HEK293T (cell line): ENCODE results near the gene IGSF8.

Experiments used
- BHLHE40 ChIP-seq: fragments of 450-650 bp; IDR thresholded peaks from 2 replicates; pipeline ENCODE4 v1.6.1; 2016; ENCODE audit warnings: mild to moderate bottlenecking, moderate library complexity, borderline replicate concordance
- ELF4 ChIP-seq: fragments of 450-650 bp; IDR thresholded peaks from 2 replicates; pipeline ENCODE4 v1.6.1; 2017; ENCODE audit warnings: antibody characterized with exemption
- FOXA1 ChIP-seq: fragments of 450-650 bp; IDR thresholded peaks from 2 replicates; pipeline ENCODE4 v1.6.1; 2016; ENCODE audit warnings: mild to moderate bottlenecking
- FOXM1 ChIP-seq: fragments of 450-650 bp; IDR thresholded peaks from 2 replicates; pipeline ENCODE4 v1.6.1; 2017; ENCODE audit warnings: mild to moderate bottlenecking, borderline replicate concordance
- HDGF ChIP-seq: fragments of 450-650 bp; IDR thresholded peaks from 2 replicates; pipeline ENCODE4 v1.6.1; 2017; ENCODE audit warnings: antibody characterized with exemption, borderline replicate concordance
- NFRKB ChIP-seq: fragments of 450-650 bp; IDR thresholded peaks from 2 replicates; pipeline ENCODE4 v1.6.1; 2016; ENCODE audit warnings: mild to moderate bottlenecking, moderate library complexity
- SP1 ChIP-seq: fragments of 450-650 bp; IDR thresholded peaks from 2 replicates; pipeline ENCODE4 v1.6.1; 2017
- ZNF384 ChIP-seq: fragments of 450-650 bp; IDR thresholded peaks from 2 replicates; pipeline ENCODE4 v1.6.1; 2016

- TF ChIP-seq FOXA1 (no peak), HDGF (no peak), ZNF384 (no peak), SP1 (no peak), ELF4 (no peak), BHLHE40 (no peak), FOXM1 (no peak), NFRKB (no peak)
These were observed 13.9 kb upstream of the IGSF8 start for GRCh38 chr1:160112357-160112756.
